ENCODE data around the gene IL1RL2.

IL1RL2 gene

DNA sequence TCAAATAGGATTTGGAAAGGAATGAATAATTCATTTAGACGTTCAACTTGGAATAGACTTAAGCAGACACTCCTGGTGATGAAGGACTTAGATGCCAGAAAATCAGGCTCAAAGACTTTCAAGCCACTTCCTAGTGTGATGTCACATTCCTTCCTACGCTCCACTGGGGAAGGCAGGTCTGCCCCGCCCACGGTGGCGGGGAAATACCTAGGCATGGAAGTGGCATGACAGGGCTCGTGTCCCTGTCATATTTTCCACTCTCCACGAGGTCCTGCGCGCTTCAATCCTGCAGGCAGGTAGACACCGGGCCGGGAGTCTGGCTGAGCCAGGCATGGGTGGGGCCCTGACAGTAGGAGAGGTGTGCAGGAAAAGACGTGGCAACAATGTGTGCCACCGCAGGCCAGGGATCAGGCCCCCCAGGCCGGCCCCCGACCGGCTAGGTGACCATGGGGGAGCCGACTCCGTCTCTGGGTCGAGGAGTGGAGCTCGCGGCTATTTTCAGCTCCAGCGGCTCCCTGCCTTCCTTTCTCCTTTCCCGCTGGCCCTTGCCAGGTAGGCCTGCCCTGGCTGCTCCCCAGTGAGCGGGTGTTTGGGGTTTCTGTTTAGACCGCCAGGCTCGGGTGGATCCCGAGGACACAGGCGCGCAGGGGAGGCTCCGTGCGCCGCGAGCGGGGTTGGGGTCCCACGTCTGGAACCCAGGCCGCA is at the start of gene IL1RL2:
TSS of gene IL1RL2 (plus strand) at position 233 of the 705 bp plus-strand sequence. CDS start 845 bp downstream, outside the sequence.
- DNase-seq, result no peak

- DNase-seq, result no peak
Observed at GRCh38 chr2:102137138-102137537, 49.7 kb upstream of the IL1RL2 start.

DNA sequence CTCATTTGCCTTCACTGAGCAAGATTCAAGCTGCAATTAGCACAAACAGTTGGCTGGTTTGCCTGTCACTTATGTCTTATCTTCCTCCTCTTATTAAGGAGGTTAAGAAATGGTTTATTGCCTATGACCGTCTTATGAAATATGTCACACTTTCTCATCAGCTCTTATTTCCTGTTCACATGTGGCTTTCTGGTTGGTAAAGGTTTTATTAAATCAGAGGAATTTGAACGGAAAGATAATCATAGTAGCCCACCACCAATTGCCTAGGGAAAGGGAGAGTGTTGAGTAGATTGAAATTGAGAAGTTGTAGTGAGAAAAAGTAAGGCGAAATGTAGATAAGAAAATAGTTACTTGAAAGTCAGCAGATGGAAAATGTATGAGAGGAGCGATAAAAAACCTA is 48.5 kb upstream of the IL1RL2 start:
- peak; percentile 39 for DNase-seq

- DNase-seq, result no peak
Observed at GRCh38 chr2:102139851-102140250, 47.0 kb upstream of the IL1RL2 start.

DNA sequence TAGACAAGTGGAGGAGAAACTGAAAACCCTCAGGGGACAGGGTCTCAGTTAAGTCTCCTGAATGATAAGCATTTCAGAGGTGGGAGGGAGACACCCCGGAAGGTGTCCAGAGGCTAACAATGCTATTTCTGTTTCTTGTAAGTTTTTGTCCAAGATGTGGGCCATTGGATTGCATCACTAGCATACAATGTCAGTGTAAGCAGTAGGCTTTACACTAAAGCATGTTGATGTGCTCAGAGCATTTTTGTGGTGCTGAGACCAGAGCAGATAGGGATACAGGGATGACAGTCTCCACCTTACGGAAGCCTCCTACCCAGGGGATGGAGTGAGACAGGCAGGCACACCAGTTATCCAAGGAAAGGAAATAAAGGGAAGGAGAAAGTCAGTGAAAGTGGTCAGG is 46.4 kb upstream of the IL1RL2 start:
- DNase-seq, result no peak

- DNase-seq, result no peak
Observed at GRCh38 chr2:102141011-102141943, 45.5 kb upstream of the IL1RL2 start.

- peak; percentile 10 for DNase-seq
Observed at GRCh38 chr2:102141970-102142828, 44.6 kb upstream of the IL1RL2 start, which contains the start of gene IL1R1. Gene IL1R1 (plus strand): TSS chr2:102142746. CDS start chr2:102157725, 14,979 bp downstream.

DNA sequence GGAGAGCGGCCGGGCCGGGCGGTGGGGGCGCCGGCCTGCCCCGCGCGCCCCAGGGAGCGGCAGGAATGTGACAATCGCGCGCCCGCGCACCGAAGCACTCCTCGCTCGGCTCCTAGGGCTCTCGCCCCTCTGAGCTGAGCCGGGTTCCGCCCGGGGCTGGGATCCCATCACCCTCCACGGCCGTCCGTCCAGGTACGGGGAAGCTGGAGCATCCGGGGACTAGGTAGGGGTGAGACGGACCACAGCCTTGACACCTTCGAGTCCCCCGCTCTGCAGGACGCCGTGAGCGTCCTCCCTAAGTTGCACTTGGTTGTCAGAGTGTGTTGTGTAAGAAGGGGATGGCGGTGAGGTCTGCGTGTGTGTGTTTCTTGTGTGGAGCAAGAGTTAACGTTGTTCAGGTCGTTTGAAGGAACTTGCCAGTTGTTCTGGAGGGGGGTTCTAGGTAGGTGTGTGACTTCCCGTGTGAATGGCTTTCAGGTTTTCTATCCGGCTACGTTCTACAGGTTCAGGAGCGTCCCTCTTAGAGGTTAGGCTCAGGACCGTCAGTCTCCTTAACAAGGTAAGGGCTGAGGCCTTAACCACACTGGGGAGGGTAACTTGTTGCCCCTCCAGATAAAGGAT is 43.9 kb upstream of the IL1RL2 start:
- DNase-seq, result no peak

DNA sequence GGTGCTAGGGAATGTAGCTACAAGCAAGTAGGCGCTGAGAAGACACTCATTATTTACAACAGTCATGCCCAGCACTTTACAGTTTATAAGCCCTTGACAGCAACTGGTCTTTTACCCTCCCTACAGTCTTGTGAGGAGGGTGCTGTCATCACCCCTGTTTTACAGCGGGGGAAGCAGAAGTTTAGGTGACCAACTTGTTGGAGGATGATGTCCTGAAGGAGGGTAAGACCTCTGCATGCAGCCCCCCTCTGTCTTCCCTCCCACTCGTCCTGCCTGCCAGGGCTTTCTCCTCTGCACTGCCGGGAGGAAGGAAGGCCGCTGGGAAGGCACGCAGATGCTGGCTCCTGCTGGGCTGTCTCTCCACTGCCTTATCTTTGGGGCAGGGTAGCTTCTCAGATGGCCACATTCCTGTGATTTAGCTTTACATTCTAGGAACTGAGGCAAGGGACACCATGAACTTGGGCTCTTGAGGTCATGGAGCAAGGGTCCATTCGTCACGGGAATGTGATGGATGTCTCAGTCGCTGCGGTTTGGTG is 43.3 kb upstream of the IL1RL2 start:
- no peak for DNase-seq

DNA sequence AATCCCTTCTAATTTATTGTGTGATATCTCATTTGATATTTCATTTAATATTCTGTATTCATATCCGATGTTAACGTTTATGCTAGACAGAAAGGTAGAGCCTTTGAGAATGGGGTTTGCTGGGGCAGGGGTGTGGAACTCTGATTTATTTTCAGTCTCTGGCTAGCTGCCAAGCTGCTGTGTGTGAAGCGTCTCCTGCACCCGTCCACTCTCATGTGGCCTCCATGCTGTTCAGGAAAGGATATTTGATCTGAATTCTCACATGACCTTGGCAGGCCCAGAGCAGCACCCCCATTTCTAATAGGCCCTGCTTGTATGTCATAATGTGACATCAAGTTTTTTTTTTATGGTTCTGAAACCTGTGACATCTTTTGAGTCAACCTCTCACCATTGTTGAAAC is 42.7 kb upstream of the IL1RL2 start:
- no peak for DNase-seq

DNA sequence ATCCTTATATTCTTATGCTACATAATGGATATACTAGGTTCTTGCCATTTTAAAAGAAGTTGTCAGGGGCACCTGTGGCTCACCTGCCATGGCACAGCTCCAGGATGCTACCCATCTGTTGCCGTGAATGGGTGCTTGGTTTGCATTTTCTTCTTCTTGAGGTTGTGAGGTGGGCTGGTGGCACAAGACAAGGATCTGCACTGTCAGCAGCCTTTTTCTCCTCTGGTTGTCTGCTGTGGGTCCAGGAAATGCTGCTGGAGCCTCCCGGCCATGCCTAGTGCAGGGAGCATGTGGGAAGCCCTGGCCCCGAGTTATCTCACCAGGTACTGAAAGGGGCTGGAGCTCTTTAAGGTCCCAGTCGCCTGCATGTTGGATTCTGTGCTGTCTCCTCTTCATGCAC is 41.7 kb upstream of the IL1RL2 start:
- no peak for DNase-seq

GRCh38 chr2:102145934-102146333 is 40.9 kb upstream of the IL1RL2 start:
- no peak for DNase-seq

DNA sequence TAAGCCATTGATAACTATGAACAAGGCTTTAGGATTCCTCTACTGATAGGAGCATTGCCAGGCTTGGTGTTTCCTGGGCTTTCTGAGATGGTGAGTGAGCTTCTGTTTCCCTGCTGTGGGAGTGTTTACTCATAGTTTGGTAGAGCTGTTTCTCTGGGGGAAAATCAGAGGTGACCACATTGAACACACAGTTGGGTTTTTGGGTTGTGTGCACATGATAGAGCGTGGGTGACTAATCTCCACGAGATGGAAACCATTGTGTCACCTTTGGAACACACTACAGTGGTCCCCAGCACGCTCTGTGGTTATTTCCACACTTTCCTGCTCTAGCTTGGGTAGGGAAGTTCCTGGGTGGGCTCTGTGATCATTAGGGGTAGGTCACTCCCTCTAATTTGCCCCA is 38.9 kb upstream of the IL1RL2 start:
- DNase-seq, result no peak

- no peak for DNase-seq
Observed at GRCh38 chr2:102149243-102149642, 37.6 kb upstream of the IL1RL2 start.

DNA sequence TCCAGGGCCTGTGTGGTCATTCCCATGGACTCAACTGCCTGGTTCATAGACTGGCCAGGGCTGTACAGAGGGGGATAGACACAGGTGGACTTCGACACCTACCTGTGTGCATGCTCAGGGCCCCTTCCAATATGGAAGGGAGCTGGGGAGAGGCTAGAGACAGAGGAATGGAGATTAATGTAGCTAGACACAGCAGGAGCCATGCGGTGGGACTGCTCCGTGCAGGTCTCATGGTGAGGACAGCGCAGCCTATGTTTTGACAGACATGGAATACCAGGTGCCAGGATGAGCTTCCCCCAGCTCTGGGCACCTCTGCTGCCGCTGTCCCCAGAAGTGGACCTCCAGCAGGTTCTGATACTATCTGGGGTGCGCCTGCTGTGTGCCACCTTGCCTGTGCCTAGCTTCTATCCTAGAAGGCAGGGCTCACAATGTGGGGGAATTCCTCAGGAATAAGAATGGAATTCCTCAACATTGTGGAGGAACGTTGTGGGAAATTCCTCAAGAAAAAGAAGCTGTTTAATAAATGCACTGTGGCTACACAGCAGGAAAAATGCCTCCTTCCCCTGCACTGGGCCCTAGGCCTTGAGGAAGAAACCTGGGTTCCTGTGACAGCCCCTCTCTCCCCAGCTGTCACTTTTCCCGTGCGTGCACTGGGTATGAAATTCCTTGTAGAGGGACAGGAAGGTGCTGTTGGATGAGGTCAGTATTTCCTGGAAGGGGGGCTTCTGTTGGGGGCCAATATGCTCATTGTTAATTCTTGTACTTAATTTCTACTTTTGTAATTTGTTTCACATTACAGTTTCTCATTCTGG is 37.0 kb upstream of the IL1RL2 start:
- no peak for DNase-seq

DNA sequence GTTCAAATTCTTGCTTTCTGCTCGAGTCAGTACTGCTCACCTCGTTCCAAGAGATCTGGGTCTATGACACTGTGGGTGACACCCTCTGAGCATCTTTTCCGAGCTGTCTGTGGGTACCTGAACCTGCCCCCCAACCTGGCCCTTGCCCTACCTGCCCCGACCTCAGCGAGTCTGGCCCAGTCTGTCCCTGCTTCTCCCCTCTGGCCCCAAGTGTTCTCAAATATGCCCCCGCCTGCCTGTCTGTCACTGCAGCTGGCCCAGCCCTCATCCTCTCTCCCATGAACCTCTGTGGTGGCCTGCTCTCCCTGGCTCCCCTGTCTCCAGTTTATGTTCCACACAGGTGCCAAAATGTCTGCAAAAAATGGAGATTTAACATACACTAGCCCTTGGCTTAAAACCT is 32.5 kb upstream of the IL1RL2 start:
- DNase-seq, result no peak

DNA sequence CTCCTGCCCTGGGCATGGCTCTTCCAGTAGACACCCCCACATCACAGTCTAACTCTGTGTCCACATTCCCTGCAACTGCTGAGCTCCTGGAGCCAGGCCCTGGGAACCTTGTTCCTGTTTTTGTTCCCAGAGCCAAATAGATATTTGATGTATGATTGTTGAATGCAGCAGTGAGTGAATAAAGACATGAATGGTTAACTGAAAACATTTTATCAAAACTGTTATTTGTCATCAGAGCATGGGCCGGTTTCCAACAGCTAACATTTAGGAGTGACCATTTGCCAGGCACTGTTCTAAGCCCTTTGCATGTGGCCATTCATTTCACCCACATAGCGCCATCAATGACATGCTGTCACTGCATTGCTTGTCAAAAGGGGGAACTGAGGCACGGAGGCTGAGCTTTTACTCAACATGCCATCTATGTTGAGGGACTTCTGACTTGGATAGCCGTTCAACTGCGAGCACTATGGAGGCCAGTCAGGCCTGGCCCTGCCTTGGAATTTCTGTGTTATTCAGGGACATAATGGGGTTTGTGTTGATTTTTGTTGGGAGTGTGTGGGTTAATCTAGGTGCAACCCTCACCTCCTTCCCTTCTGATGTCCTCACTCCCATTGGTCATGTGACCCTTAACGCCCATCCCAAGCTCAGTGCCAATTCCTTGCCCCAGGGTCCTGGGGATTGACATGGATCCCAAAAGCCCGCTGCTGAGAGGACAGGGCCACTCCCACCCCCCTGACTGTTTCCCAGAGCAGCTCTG is 31.7 kb upstream of the IL1RL2 start:
- no peak for DNase-seq

GRCh38 chr2:102155703-102156515 is 30.9 kb upstream of the IL1RL2 start:
- DNase-seq, result peak; percentile 3

DNA sequence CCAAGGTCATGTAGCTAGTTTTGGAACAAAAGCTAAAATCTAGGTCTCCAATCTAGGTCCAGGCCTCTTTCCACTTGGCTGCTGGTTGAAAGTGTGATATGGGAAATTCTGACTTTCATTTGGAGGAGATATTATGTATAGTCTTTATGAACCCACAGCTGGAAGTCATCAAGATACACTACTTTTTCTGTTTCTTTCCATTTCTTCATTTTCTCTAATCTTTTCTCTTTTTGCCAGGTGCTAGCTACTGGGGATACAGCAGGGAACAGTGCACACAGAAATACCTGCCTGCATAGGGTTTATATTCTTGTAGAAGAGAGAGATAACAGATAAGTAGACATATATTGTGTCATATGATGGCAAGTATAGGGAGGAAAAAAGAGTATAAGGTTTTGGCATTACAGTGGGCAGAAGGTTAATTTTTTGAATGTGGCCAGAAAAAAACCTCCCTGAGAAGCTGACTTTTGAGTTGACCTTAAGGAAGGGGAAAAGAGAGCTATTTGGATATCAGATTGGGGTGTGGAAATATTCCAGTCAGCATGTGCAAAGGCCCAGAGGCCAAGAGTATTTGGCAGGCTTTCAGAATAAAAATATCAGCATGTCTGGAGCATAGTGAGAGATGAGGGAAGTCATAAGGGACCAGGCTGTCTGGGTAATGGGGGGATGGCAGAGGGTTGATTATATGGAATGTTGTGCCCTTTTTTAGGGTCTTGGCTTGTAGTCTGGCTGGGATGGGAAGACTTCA is 28.6 kb upstream of the IL1RL2 start:
- DNase-seq, result no peak

All from hematopoietic multipotent progenitor cell treated with erythropoietin and hydrocortisone succinate and interleukin-3 and kit ligand, for 8 days (in vitro differentiated cells).